22Rv1 (cell line): ENCODE data around the gene MAPK1.

ENCODE experiments used
- CTCF ChIP-seq: fragments of 450-650 bp; IDR thresholded peaks from 2 replicates; pipeline ENCODE4 v1.5.1; 2017; ENCODE audit warnings: mild to moderate bottlenecking
- ZFX ChIP-seq: fragments of 450-650 bp; IDR thresholded peaks from 2 replicates; pipeline ENCODE4 v1.6.1; 2017; ENCODE audit warnings: antibody characterized with exemption, borderline replicate concordance

GRCh38 chr22:21736948-21737347 lies 130.5 kb downstream of the MAPK1 start:
- TF ChIP-seq CTCF (no peak), ZFX (no peak)
